Measurements from ENCODE around the gene RAD51B. TPM values are rescaled to one million over a fixed set of nuclear protein-coding genes. Genes with fewer than 3 reads are reported as not detected.

Gene RAD51B
- total and polyA plus RNA-seq, 5 donors, result 0.88 to 5.3 (median 3.3) TPM

- WGBS, result 89% methylated on average over 11 of the region's 11 CpGs
- Histone ChIP-seq H3K27ac (ENCODE audit: low read length) (no peak overlapping the region), H3K4me3 (ENCODE audit: low read length) (no peak overlapping the region), H3K9me3 (ENCODE audit: control insufficient read depth, low read length) (no peaks in the 10 kb centered on the region), H3K27me3 (ENCODE audit: control insufficient read depth, insufficient read depth) (no peaks in the 10 kb centered on the region), H3K4me1 (ENCODE audit: control insufficient read depth, insufficient read depth, low read length) (peaks cover 12% of the 10 kb centered on the region)
- DNase-seq, result no peak
- no peak for ATAC-seq
- intact Hi-C loops (cut with DNase I), result no loop called here
Measured at GRCh38 chr14:68506645-68507419, 687.3 kb downstream of the RAD51B start.

DNA sequence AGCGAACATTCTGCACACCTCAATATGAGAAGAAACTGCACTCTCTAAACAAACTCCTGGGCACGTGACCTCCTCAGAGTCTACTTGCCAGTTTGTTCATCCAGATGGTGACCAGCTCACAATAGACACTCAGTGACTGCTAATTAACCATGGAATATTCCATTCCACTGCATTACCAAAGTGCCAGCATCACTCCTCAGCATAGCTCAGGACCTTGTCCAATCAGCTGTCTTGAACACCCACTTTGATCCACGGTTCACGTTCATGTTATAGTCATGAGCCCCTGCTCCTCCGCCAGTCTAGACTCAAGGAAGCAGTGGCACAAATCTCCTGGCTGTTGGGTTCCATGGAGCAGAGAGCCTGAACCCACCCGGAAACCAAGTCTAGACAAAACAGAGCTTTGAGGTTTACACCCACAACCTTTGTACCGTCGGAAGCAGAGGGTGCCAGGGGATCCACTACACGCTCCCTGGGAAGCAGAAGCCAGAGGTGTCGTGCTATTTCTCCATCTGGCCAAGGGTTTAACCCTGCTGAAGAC is 688.0 kb downstream of the RAD51B start:
- 97% methylated on average over 10 of the region's 10 CpGs for WGBS
- DNase-seq (no peak), ATAC-seq (no peak)
- Histone ChIP-seq H3K27ac (ENCODE audit: low read length) (no peak overlapping the region), H3K4me3 (ENCODE audit: low read length) (no peak overlapping the region), H3K27me3 (ENCODE audit: control insufficient read depth, insufficient read depth) (no peaks in the 10 kb centered on the region), H3K9me3 (ENCODE audit: control insufficient read depth, low read length) (no peaks in the 10 kb centered on the region), H3K4me1 (ENCODE audit: control insufficient read depth, insufficient read depth, low read length) (peaks cover 11% of the 10 kb centered on the region)
- intact Hi-C loops (cut with DNase I), result no loop called here

GRCh38 chr14:68508581-68508980 is 689.0 kb downstream of the RAD51B start:
- H3K9me3 ChIP-seq (ENCODE audit: control insufficient read depth, low read length), result no peaks in the 10 kb centered on the region
- ATAC-seq, result no peak
- H3K27ac ChIP-seq (ENCODE audit: low read length), result no peak overlapping the region
- peaks cover 11% of the 10 kb centered on the region for H3K4me1 ChIP-seq (ENCODE audit: control insufficient read depth, insufficient read depth, low read length)
- no peak overlapping the region for H3K4me3 ChIP-seq (ENCODE audit: low read length)
- DNase-seq, result no peak
- intact Hi-C loops (cut with DNase I), result no loop called here
- H3K27me3 ChIP-seq (ENCODE audit: control insufficient read depth, insufficient read depth), result no peaks in the 10 kb centered on the region
- 95% methylated on average over 2 of the region's 2 CpGs for WGBS

DNA sequence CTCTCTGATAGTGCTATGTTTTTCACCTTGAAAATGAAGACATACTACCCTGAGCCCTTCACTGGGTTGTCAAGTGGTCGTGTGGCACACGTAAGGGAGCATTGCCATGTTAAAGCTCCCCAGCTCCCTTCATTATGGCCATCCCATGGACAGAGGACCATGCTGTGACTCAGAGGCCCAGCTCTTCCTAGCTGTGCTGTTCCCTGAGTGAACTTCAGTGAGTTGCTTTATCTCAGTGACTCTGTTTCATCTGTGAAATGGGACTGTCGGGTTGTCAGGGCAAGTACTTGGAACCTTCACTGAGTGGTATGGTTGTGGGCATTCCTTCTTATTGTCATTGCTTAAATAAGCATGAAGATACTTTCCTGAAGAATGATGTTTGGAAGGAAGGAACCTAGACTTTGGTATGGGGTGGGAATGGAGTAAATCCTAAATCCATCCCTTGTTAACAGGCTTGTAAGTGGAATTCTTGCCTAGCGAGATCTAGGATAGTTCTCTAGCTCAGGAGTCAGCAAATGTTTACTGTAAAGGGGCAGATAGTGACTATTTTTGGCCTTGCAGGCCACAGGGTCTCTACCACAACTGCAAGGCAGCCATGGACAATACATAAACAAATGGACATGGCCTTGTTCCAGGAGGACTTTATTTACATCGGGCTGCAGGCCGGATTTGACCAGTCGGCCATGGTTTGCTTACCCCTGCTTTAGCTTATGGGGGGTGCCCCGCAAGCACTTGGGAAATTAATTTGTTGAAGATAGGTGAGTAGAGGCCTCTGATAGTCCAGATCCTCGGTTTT is 689.8 kb downstream of the RAD51B start:
- Histone ChIP-seq H3K27me3 (ENCODE audit: control insufficient read depth, insufficient read depth) (no peaks in the 10 kb centered on the region), H3K4me3 (ENCODE audit: low read length) (no peak overlapping the region), H3K4me1 (ENCODE audit: control insufficient read depth, insufficient read depth, low read length) (peaks cover 11% of the 10 kb centered on the region), H3K9me3 (ENCODE audit: control insufficient read depth, low read length) (no peaks in the 10 kb centered on the region), H3K27ac (ENCODE audit: low read length) (no peak overlapping the region)
- intact Hi-C loops (cut with DNase I), result no loop called here
- WGBS, result 82% methylated on average over 9 of the region's 9 CpGs
- ATAC-seq, result no peak
- DNase-seq, result no peak

DNA sequence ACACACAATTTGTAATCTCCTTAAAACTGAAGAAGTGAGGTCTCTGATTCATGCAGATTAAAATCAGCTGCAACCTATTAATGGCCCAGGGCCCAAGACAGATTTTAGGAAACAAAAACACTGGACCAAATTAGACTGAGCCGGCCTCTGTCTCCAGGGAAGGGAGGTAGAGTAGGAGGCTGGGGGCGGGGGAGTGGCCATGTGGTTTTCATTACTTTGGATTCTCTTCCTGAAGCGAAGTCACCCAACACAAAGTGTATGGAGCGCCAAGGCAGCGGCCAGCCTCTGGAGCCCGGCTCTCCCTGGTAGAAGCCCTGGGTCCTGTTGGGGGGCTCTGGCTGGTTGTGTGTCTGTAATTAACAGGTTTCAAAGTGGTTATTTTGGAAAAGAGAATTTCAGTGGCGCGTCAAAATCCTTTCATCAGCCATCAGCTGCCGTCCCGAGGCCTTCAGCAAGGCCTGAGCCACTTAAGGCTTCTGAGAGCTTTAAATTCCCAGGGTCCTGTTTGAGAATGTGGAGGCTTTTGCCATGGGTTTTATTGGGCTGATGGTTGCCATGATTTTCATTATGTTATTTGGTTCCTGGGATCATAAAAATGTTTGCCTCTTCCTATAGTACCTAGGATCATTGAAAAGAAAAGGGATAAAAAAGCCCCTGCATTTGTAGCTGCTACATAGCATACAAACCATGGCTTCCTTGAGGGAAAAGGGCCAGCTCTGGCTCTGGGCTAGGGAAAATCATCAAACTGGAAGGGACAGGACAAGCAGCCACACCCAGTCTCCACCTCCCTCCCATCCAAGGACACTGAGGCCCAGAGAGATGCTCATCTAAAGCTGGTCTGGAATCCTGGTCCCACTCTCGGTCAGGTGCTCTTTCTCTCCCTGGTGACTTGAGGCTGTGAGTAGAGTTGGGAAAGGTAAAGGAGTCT is 690.9 kb downstream of the RAD51B start:
- peak overlapping the region; percentile 12 for H3K27ac ChIP-seq (ENCODE audit: low read length)
- ATAC-seq (peak in 1 of 2 donors; percentile 16), DNase-seq (peak in 1 of 3 donors; percentile 67)
- H3K4me1 ChIP-seq (ENCODE audit: control insufficient read depth, insufficient read depth, low read length), result peaks cover 11% of the 10 kb centered on the region
- H3K4me3 ChIP-seq (ENCODE audit: low read length), result no peak overlapping the region
- intact Hi-C loops (cut with DNase I), result loop anchor here in 1 of 4 donors (10.0 kb wide), 1 partner anchor 116 kb away; no protein-coding TSS in a partner anchor
- H3K9me3 ChIP-seq (ENCODE audit: control insufficient read depth, low read length), result no peaks in the 10 kb centered on the region
- 68% methylated on average over 11 of the region's 11 CpGs for WGBS
- no peaks in the 10 kb centered on the region for H3K27me3 ChIP-seq (ENCODE audit: control insufficient read depth, insufficient read depth)

GRCh38 chr14:68511129-68512047 is 691.8 kb downstream of the RAD51B start:
- Histone ChIP-seq H3K4me3 (ENCODE audit: low read length) (no peak overlapping the region), H3K27me3 (ENCODE audit: control insufficient read depth, insufficient read depth) (no peaks in the 10 kb centered on the region), H3K27ac (ENCODE audit: low read length) (peak overlapping the region; percentile 23), H3K4me1 (ENCODE audit: control insufficient read depth, insufficient read depth, low read length) (peaks cover 8% of the 10 kb centered on the region), H3K9me3 (ENCODE audit: control insufficient read depth, low read length) (no peaks in the 10 kb centered on the region)
- 75% methylated on average over 4 of the region's 4 CpGs for WGBS
- DNase-seq, result no peak
- intact Hi-C loops (cut with DNase I), result loop anchor here in 1 of 4 donors (10.0 kb wide), 1 partner anchor 117 kb away; no protein-coding TSS in a partner anchor
- peak in 1 of 2 donors; percentile 11 for ATAC-seq

GRCh38 chr14:68512088-68512487 is 692.5 kb downstream of the RAD51B start:
- DNase-seq (peak in 1 of 3 donors; percentile 70), ATAC-seq (no peak)
- Histone ChIP-seq H3K27me3 (ENCODE audit: control insufficient read depth, insufficient read depth) (no peaks in the 10 kb centered on the region), H3K9me3 (ENCODE audit: control insufficient read depth, low read length) (no peaks in the 10 kb centered on the region), H3K4me1 (ENCODE audit: control insufficient read depth, insufficient read depth, low read length) (peaks cover 7% of the 10 kb centered on the region), H3K27ac (ENCODE audit: low read length) (no peak overlapping the region), H3K4me3 (ENCODE audit: low read length) (no peak overlapping the region)
- 64% methylated on average over 6 of the region's 6 CpGs for WGBS
- intact Hi-C loops (cut with DNase I), result loop anchor here in 1 of 4 donors (10.0 kb wide), 1 partner anchor 117 kb away; no protein-coding TSS in a partner anchor

DNA sequence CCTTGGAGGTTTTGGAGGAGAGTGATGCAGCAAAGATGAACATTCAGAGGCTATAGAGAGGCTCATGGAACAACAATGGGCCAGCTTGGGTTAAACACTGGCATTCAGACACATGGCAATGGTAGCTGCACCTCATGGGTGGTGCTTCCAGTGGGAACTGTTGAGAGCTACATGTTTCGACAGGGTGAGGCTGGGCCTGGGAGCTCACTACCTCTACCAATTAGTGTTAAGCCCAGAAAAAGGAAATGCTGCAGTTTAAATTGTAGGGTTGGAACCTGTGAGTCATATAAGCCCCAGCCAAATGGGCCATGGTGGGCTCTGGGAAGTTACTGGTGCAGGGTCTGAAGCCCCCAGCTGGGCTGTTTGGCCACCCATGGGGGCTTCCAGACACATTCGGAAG is 693.6 kb downstream of the RAD51B start:
- H3K27ac ChIP-seq (ENCODE audit: low read length), result no peak overlapping the region
- DNase-seq (no peak), ATAC-seq (no peak)
- H3K27me3 ChIP-seq (ENCODE audit: control insufficient read depth, insufficient read depth), result no peaks in the 10 kb centered on the region
- 90% methylated on average over 2 of the region's 2 CpGs for WGBS
- intact Hi-C loops (cut with DNase I), result loop anchor here in 1 of 4 donors (10.0 kb wide), 1 partner anchor 118 kb away; no protein-coding TSS in a partner anchor
- no peak overlapping the region for H3K4me3 ChIP-seq (ENCODE audit: low read length)
- no peaks in the 10 kb centered on the region for H3K9me3 ChIP-seq (ENCODE audit: control insufficient read depth, low read length)
- peaks cover 14% of the 10 kb centered on the region for H3K4me1 ChIP-seq (ENCODE audit: control insufficient read depth, insufficient read depth, low read length)

DNA sequence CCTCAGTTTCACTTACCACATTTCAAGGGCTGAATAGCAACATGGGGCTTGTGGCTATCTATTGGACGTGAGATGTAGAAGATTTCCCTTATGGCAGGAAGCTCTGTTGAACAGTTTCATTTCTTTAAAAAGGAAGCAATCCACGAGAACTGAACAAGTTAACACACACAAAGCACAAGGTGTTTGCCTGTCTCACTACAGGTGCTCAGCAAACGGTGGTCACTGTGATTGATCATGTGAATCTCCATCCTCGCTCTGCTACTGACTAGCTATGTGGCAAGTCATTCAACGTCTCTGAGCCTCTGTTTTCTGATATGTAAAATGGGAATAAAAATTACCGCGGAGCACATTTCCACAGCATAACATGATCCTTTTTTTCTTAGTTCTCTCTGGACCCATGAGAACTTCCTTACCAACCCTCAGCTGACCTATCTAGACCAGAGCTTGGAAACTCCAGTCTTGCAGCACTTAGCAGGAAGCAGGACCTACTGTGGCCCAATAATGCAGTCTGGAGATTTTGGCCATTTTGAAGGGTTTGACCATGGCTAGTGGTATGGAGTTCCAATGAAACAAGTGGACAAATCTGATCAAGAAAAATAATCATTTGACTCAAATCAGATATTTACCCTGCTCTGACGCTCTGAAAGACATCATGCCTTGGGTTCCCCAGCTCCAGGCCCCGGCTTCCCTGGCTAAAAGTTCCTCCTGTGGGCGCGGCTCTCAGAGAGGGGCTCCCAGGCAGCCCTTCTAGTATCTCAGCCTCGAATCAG is 694.4 kb downstream of the RAD51B start:
- Histone ChIP-seq H3K4me3 (ENCODE audit: low read length) (no peak overlapping the region), H3K4me1 (ENCODE audit: control insufficient read depth, insufficient read depth, low read length) (peaks cover 22% of the 10 kb centered on the region), H3K27me3 (ENCODE audit: control insufficient read depth, insufficient read depth) (no peaks in the 10 kb centered on the region), H3K9me3 (ENCODE audit: control insufficient read depth, low read length) (no peaks in the 10 kb centered on the region), H3K27ac (ENCODE audit: low read length) (no peak overlapping the region)
- DNase-seq (no peak), ATAC-seq (no peak)
- intact Hi-C loops (cut with DNase I), result loop anchor here in 1 of 4 donors (10.0 kb wide), 1 partner anchor 119 kb away; no protein-coding TSS in a partner anchor
- 86% methylated on average over 12 of the region's 12 CpGs for WGBS

Data from right cardiac atrium (tissue), 5 donors.